Skeletal muscle satellite cell (primary cell): ENCODE data around the gene GPC5.
"Not testable (repeated sequence)": the region's sequence is repeated elsewhere in the genome, so short reads cannot be mapped to it uniquely, and the experiment has no call there.

Experiments
- H3K27me3 ChIP-seq: 2 replicates; pipeline ENCODE4 v1.7.0; 2013; ENCODE audit warnings: low read length; ENCODE audit not compliant: control insufficient read depth, insufficient read depth
- H3K36me3 ChIP-seq: 2 replicates; pipeline ENCODE4 v1.7.0; 2013; ENCODE audit warnings: mild to moderate bottlenecking, control low read depth, low read length; ENCODE audit not compliant: insufficient read depth
- H3K4me1 ChIP-seq: 2 replicates; pipeline ENCODE4 v1.7.0; 2013; ENCODE audit warnings: low read length; ENCODE audit not compliant: control insufficient read depth, insufficient read depth
- H3K4me2 ChIP-seq: 2 replicates; pipeline ENCODE4 v1.7.0; 2013; ENCODE audit warnings: mild to moderate bottlenecking, low read length
- H3K4me3 ChIP-seq: 2 replicates; pipeline ENCODE4 v1.7.0; 2013; ENCODE audit warnings: low read length
- H3K9ac ChIP-seq: 2 replicates; pipeline ENCODE4 v1.7.0; 2013; ENCODE audit warnings: mild to moderate bottlenecking, low read depth, low read length, moderate library complexity
- H3K9me3 ChIP-seq: replicated peaks from 2 replicates; pipeline ENCODE4 v1.7.0; 2013; ENCODE audit warnings: mild to moderate bottlenecking, control low read depth, low read length

Gene GPC5

GRCh38 chr13:91406619-91407018 lies 8.2 kb downstream of the GPC5 start:
- Histone ChIP-seq H3K27me3 (peaks cover 45% of the 10 kb centered on the region), H3K4me1 (no peaks in the 10 kb centered on the region), H3K36me3 (no peaks in the 10 kb centered on the region)

GRCh38 chr13:91408971-91409370 lies 10.6 kb downstream of the GPC5 start:
- Histone ChIP-seq H3K9ac (no peak overlapping the region), H3K4me3 (no peak overlapping the region), H3K27me3 (peaks cover 28% of the 10 kb centered on the region), H3K4me1 (no peaks in the 10 kb centered on the region), H3K9me3 (no peaks in the 10 kb centered on the region), H3K36me3 (no peaks in the 10 kb centered on the region), H3K4me2 (no peak overlapping the region)

More at GRCh38 chr13:91406619-91407018, 8.2 kb downstream of the GPC5 start:
- Histone ChIP-seq H3K4me3 (no peak overlapping the region), H3K9ac (no peak overlapping the region), H3K9me3 (no peaks in the 10 kb centered on the region), H3K4me2 (no peak overlapping the region)

- not testable (repeated sequence) for H3K4me1 ChIP-seq, H3K9ac ChIP-seq, H3K4me2 ChIP-seq, H3K4me3 ChIP-seq, H3K36me3 ChIP-seq, H3K9me3 ChIP-seq, H3K27me3 ChIP-seq
These were observed 18.2 kb downstream of the GPC5 start for GRCh38 chr13:91416579-91416978.

GRCh38 chr13:91417660-91418325 lies 19.4 kb downstream of the GPC5 start:
- Histone ChIP-seq H3K9me3 (no peaks in the 10 kb centered on the region), H3K9ac (no peak overlapping the region), H3K36me3 (no peaks in the 10 kb centered on the region), H3K4me1 (no peaks in the 10 kb centered on the region), H3K4me3 (no peak overlapping the region), H3K27me3 (no peaks in the 10 kb centered on the region), H3K4me2 (no peak overlapping the region)

GRCh38 chr13:91426913-91427312 lies 28.5 kb downstream of the GPC5 start:
- H3K4me3 ChIP-seq: no peak overlapping the region
- H3K4me2 ChIP-seq: no peak overlapping the region
- no peaks in the 10 kb centered on the region for H3K27me3 ChIP-seq
- no peak overlapping the region for H3K9ac ChIP-seq
- H3K4me1 ChIP-seq: no peaks in the 10 kb centered on the region
- no peaks in the 10 kb centered on the region for H3K36me3 ChIP-seq
- no peaks in the 10 kb centered on the region for H3K9me3 ChIP-seq

GRCh38 chr13:91438674-91439073 lies 40.3 kb downstream of the GPC5 start:
- not testable (repeated sequence) for H3K36me3 ChIP-seq, H3K4me3 ChIP-seq, H3K4me1 ChIP-seq, H3K9me3 ChIP-seq, H3K27me3 ChIP-seq, H3K4me2 ChIP-seq, H3K9ac ChIP-seq

- H3K9me3 ChIP-seq: no peaks in the 10 kb centered on the region
- no peak overlapping the region for H3K4me3 ChIP-seq
- H3K9ac ChIP-seq: no peak overlapping the region
- no peaks in the 10 kb centered on the region for H3K36me3 ChIP-seq
- no peaks in the 10 kb centered on the region for H3K27me3 ChIP-seq
- no peak overlapping the region for H3K4me2 ChIP-seq
- no peaks in the 10 kb centered on the region for H3K4me1 ChIP-seq
These were observed 52.5 kb downstream of the GPC5 start for GRCh38 chr13:91450913-91451312.

- H3K9ac ChIP-seq: no peak overlapping the region
- no peak overlapping the region for H3K4me3 ChIP-seq
- H3K4me2 ChIP-seq: no peak overlapping the region
- H3K36me3 ChIP-seq: no peaks in the 10 kb centered on the region
- no peaks in the 10 kb centered on the region for H3K27me3 ChIP-seq
- no peaks in the 10 kb centered on the region for H3K4me1 ChIP-seq
- H3K9me3 ChIP-seq: no peaks in the 10 kb centered on the region
These were observed 56.2 kb downstream of the GPC5 start for GRCh38 chr13:91454666-91455065.

- no peak overlapping the region for H3K4me2 ChIP-seq
- H3K9me3 ChIP-seq: no peaks in the 10 kb centered on the region
- H3K4me3 ChIP-seq: no peak overlapping the region
These were observed 58.4 kb downstream of the GPC5 start for GRCh38 chr13:91456837-91457236.

GRCh38 chr13:91459485-91459884 lies 61.1 kb downstream of the GPC5 start:
- Histone ChIP-seq H3K4me1 (no peaks in the 10 kb centered on the region), H3K4me3 (no peak overlapping the region), H3K9ac (no peak overlapping the region), H3K4me2 (no peak overlapping the region), H3K27me3 (no peaks in the 10 kb centered on the region), H3K9me3 (no peaks in the 10 kb centered on the region), H3K36me3 (no peaks in the 10 kb centered on the region)

More at GRCh38 chr13:91456837-91457236, 58.4 kb downstream of the GPC5 start:
- no peak overlapping the region for H3K9ac ChIP-seq
- no peaks in the 10 kb centered on the region for H3K36me3 ChIP-seq
- no peaks in the 10 kb centered on the region for H3K4me1 ChIP-seq
- H3K27me3 ChIP-seq: no peaks in the 10 kb centered on the region

GRCh38 chr13:91464336-91464735 lies 65.9 kb downstream of the GPC5 start:
- Histone ChIP-seq H3K4me3 (no peak overlapping the region), H3K4me2 (no peak overlapping the region), H3K9ac (no peak overlapping the region), H3K4me1 (no peaks in the 10 kb centered on the region), H3K36me3 (no peaks in the 10 kb centered on the region), H3K9me3 (no peaks in the 10 kb centered on the region), H3K27me3 (no peaks in the 10 kb centered on the region)

GRCh38 chr13:91467236-91467635 lies 68.8 kb downstream of the GPC5 start:
- Histone ChIP-seq H3K27me3 (no peaks in the 10 kb centered on the region), H3K9ac (no peak overlapping the region), H3K9me3 (no peaks in the 10 kb centered on the region), H3K4me3 (no peak overlapping the region), H3K36me3 (no peaks in the 10 kb centered on the region), H3K4me1 (no peaks in the 10 kb centered on the region), H3K4me2 (no peak overlapping the region)
